Liver (tissue), 9 donors: Measurements from ENCODE around the gene ABHD10. TPM values are rescaled to one million over a fixed set of nuclear protein-coding genes. Genes with fewer than 3 reads are reported as not detected.

Source experiments
- DNase-seq: peaks from one replicate; pipeline ENCODE4 v3.0.0-alpha.2; 2017; ENCODE audit warnings: low spot score
- H3K27ac ChIP-seq, 2 donors: one replicate each; pipeline ENCODE4 v1.7.0; 2013; ENCODE audit warnings: inconsistent platforms in 2 of 2, low read length in 2 of 2, control low read depth in 1 of 2, low read depth in 1 of 2, mild to moderate bottlenecking in 1 of 2
- H3K27me3 ChIP-seq, 4 donors: one replicate each; pipeline versions ENCODE4 v1.6.1 to v1.7.0; 2013; ENCODE audit warnings: low read length in 3 of 4, inconsistent platforms in 1 of 4, mild to moderate bottlenecking in 1 of 4, moderate library complexity in 1 of 4; ENCODE audit not compliant: control insufficient read depth in 4 of 4, insufficient read depth in 4 of 4
- H3K36me3 ChIP-seq, 4 donors: one replicate each; pipeline versions ENCODE4 v1.6.1 to v1.7.0; 2013; ENCODE audit warnings: low read length in 3 of 4, mild to moderate bottlenecking in 3 of 4, low read depth in 1 of 4, moderate library complexity in 1 of 4; ENCODE audit not compliant: control insufficient read depth in 4 of 4, insufficient read depth in 3 of 4
- H3K4me1 ChIP-seq, 4 donors: one replicate each; pipeline versions ENCODE4 v1.6.1 to v1.7.0; 2013; ENCODE audit warnings: low read length in 3 of 4, mild to moderate bottlenecking in 3 of 4, moderate library complexity in 1 of 4; ENCODE audit not compliant: control insufficient read depth in 4 of 4, insufficient read depth in 4 of 4
- H3K4me3 ChIP-seq, 3 donors: one replicate each; pipeline versions ENCODE4 v1.6.1 to v1.7.0; 2013; ENCODE audit warnings: low read length in 3 of 3, control low read depth in 1 of 3, low read depth in 1 of 3, mild to moderate bottlenecking in 1 of 3
- H3K9ac ChIP-seq, 2 donors: one replicate each; pipeline ENCODE4 v1.7.0; 2013; ENCODE audit warnings: low read length in 2 of 2, mild to moderate bottlenecking in 2 of 2, moderate library complexity in 2 of 2, control low read depth in 1 of 2, low read depth in 1 of 2
- H3K9me3 ChIP-seq, 4 donors: one replicate each; pipeline versions ENCODE4 v1.6.1 to v1.7.0; 2013; ENCODE audit warnings: low read length in 3 of 4; ENCODE audit not compliant: control insufficient read depth in 4 of 4
- EGR1 ChIP-seq, 2 donors: IDR thresholded peaks; 2 replicates each; pipeline ENCODE4 v1.6.1; 2016 to 2018; ENCODE audit warnings: antibody characterized with exemption in 2 of 2, low read depth in 2 of 2
- FOXA1 ChIP-seq: IDR thresholded peaks from 2 replicates; pipeline ENCODE4 v1.6.1; 2016; ENCODE audit warnings: antibody characterized with exemption
- FOXA2 ChIP-seq: IDR thresholded peaks from 2 replicates; pipeline ENCODE4 v1.6.1; 2016; ENCODE audit warnings: antibody characterized with exemption
- GABPA ChIP-seq, 2 donors: IDR thresholded peaks in 1 of 2; conservative IDR thresholded peaks in 1 of 2; 2 replicates each; pipeline ENCODE4 v1.6.1; 2016; ENCODE audit warnings: antibody characterized with exemption in 2 of 2, mild to moderate bottlenecking in 1 of 2, moderate library complexity in 1 of 2
- HNF4G ChIP-seq: IDR thresholded peaks from 2 replicates; pipeline ENCODE4 v1.6.1; 2016; ENCODE audit warnings: antibody characterized with exemption
- JUND ChIP-seq, 2 donors: IDR thresholded peaks; 2 replicates each; pipeline ENCODE4 v1.6.1; 2016; ENCODE audit warnings: antibody characterized with exemption in 2 of 2
- NR2F2 ChIP-seq: IDR thresholded peaks from 2 replicates; pipeline ENCODE4 v1.6.1; 2016; ENCODE audit warnings: antibody characterized with exemption
- RXRA ChIP-seq, 2 donors: IDR thresholded peaks; 2 replicates each; pipeline ENCODE4 v1.6.1; 2017 to 2018; ENCODE audit warnings: antibody characterized with exemption in 2 of 2, mild to moderate bottlenecking in 1 of 2
- SP1 ChIP-seq: IDR thresholded peaks from 2 replicates; pipeline ENCODE4 v1.6.1; 2018; ENCODE audit warnings: antibody characterized with exemption, mild to moderate bottlenecking
- TAF1 ChIP-seq: conservative IDR thresholded peaks from 2 replicates; pipeline ENCODE4 v1.6.1; 2016; ENCODE audit warnings: antibody characterized with exemption, mild to moderate bottlenecking
- YY1 ChIP-seq: IDR thresholded peaks from 2 replicates; pipeline ENCODE4 v1.6.1; 2016; ENCODE audit warnings: antibody characterized with exemption, mild to moderate bottlenecking
- WGBS: extraction: QIAGEN DNeasy Blood & Tissue Kit; methylation state at CpG from one replicate; pipeline ENCODE4 v1.1.7; 2013; 5-methylcytosine and 5-hydroxymethylcytosine counted together
- polyA plus RNA-seq, 2 donors: library from polyadenylated mRNA; stranded (reverse) in 1 of 2; unstranded in 1 of 2; fragments of 200-250 nt in 1 of 2; fragments of >200 nt in 1 of 2; fragmentation: Nextera tagmentation in 1 of 2; extraction: Ambion mirVana in 1 of 2; gene quantifications; one replicate each; pipeline versions ENCODE4 v1.2.1 to v1.2.3, GENCODE V29; 2013 to 2015
- total RNA-seq, 2 donors: library from RNA; depleted of rRNA; stranded (reverse); fragments of >200 nt; gene quantifications; one replicate each; pipeline ENCODE4 v1.2.3, GENCODE V29; 2014
- TF ChIP-seq, protein P1 (sequence below): IDR thresholded peaks from 2 replicates; pipeline ENCODE4 v1.6.1; 2016; ENCODE audit warnings: antibody characterized with exemption, mild to moderate bottlenecking
- TF ChIP-seq, protein P2 (sequence below): fragments of 150-350 bp; IDR thresholded peaks from 2 replicates; pipeline ENCODE4 v1.5.1; 2017; ENCODE audit warnings: improper control_type of control experiment, low read depth, low read length; ENCODE audit not compliant: missing input control
- TF ChIP-seq, protein P3 (sequence below): IDR thresholded peaks from 2 replicates; pipeline ENCODE4 v1.6.1; 2016; ENCODE audit warnings: antibody characterized with exemption
- TF ChIP-seq, protein P4 (sequence below): IDR thresholded peaks from 2 replicates; pipeline ENCODE4 v1.6.1; 2016; ENCODE audit warnings: antibody characterized with exemption
- donor health status: healthy.
- donor health status: healthy.
- donor health status: healthy.
- donor health status: healthy.
- donor health status: healthy.

Gene ABHD10
- total and polyA plus RNA-seq, 4 donors = 15.1 to 22.1 (median 18.9) TPM

DNA sequence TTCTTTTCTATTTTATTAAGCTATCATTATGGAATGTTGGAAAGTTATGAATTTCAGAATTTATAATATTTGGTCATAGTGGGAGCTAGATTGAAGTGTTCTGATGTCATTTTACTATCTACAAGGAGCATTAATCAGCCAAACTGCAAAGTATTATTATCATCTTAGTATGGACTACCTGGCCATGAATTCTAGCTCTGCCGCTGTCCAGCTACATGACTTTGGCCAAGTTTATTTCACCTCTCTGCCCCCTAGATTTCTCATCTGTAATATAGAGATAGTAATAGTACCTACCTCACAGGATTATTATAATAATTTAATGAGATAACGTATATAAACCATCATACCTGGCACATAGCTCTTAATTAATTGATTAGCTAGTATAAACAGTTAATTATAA lies 27.8 kb upstream of the ABHD10 start:
- TF ChIP-seq, protein P1, sequence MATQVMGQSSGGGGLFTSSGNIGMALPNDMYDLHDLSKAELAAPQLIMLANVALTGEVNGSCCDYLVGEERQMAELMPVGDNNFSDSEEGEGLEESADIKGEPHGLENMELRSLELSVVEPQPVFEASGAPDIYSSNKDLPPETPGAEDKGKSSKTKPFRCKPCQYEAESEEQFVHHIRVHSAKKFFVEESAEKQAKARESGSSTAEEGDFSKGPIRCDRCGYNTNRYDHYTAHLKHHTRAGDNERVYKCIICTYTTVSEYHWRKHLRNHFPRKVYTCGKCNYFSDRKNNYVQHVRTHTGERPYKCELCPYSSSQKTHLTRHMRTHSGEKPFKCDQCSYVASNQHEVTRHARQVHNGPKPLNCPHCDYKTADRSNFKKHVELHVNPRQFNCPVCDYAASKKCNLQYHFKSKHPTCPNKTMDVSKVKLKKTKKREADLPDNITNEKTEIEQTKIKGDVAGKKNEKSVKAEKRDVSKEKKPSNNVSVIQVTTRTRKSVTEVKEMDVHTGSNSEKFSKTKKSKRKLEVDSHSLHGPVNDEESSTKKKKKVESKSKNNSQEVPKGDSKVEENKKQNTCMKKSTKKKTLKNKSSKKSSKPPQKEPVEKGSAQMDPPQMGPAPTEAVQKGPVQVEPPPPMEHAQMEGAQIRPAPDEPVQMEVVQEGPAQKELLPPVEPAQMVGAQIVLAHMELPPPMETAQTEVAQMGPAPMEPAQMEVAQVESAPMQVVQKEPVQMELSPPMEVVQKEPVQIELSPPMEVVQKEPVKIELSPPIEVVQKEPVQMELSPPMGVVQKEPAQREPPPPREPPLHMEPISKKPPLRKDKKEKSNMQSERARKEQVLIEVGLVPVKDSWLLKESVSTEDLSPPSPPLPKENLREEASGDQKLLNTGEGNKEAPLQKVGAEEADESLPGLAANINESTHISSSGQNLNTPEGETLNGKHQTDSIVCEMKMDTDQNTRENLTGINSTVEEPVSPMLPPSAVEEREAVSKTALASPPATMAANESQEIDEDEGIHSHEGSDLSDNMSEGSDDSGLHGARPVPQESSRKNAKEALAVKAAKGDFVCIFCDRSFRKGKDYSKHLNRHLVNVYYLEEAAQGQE = peak; percentile 13
- no peak for TF ChIP-seq RXRA (IDR thresholded peaks at IDR 0.05)
- Histone ChIP-seq H3K9me3 (no peaks in the 10 kb centered on the region), H3K36me3 (peaks cover 4 to 33% (median 30%) of the 10 kb centered on the region in 4 donors), H3K4me3 (no peak overlapping the region), H3K9ac (no peak overlapping the region), H3K27me3 (no peaks in the 10 kb centered on the region), H3K4me1 (no peaks in the 10 kb centered on the region), H3K27ac (no peak overlapping the region)
- 95% methylated on average over 2 of the region's 2 CpGs for WGBS
- DNase-seq = no peak

DNA sequence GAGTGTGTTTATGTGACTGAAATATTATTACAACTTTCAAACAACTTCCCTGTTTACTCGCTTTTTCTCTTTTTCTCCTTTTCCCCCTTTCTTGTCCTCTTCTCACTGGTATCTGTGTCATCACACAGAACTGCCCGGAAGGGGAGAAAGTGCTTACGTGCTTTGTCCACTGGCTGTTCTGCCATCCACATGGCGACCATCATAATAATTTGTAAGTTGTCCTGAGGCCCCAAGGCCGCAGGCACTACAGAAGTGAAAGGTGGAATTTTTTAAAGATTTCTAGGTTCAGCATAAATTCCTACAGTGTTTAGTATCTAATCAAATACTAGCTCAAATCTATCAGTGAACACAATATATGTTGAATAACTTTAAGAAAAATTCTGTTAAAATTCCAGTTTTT lies 26.7 kb upstream of the ABHD10 start:
- 92% methylated on average over 5 of the region's 5 CpGs for WGBS
- no peak overlapping the region for H3K9ac ChIP-seq
- no peaks in the 10 kb centered on the region for H3K4me1 ChIP-seq
- no peak overlapping the region for H3K27ac ChIP-seq
- no peak for DNase-seq
- no peaks in the 10 kb centered on the region for H3K27me3 ChIP-seq
- peaks cover 4 to 33% (median 31%) of the 10 kb centered on the region in 4 donors for H3K36me3 ChIP-seq
- H3K9me3 ChIP-seq = no peaks in the 10 kb centered on the region
- TF ChIP-seq, protein P2, sequence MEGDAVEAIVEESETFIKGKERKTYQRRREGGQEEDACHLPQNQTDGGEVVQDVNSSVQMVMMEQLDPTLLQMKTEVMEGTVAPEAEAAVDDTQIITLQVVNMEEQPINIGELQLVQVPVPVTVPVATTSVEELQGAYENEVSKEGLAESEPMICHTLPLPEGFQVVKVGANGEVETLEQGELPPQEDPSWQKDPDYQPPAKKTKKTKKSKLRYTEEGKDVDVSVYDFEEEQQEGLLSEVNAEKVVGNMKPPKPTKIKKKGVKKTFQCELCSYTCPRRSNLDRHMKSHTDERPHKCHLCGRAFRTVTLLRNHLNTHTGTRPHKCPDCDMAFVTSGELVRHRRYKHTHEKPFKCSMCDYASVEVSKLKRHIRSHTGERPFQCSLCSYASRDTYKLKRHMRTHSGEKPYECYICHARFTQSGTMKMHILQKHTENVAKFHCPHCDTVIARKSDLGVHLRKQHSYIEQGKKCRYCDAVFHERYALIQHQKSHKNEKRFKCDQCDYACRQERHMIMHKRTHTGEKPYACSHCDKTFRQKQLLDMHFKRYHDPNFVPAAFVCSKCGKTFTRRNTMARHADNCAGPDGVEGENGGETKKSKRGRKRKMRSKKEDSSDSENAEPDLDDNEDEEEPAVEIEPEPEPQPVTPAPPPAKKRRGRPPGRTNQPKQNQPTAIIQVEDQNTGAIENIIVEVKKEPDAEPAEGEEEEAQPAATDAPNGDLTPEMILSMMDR = no peak
- TF ChIP-seq, protein P1 = no peak
- TF ChIP-seq HNF4G (no peak), NR2F2 (no peak), YY1 (no peak), EGR1 (IDR thresholded peaks at IDR 0.05; ENCODE audit: low read depth in 2 of 2) (no peak), FOXA2 (no peak), TAF1 (no peak), JUND (IDR thresholded peaks at IDR 0.05) (no peak), GABPA (IDR thresholded peaks at IDR 0.05 in 1 of 2, conservative IDR thresholded peaks at IDR 0.05 in 1 of 2) (no peak), SP1 (no peak), FOXA1 (no peak)
- TF ChIP-seq, protein P3, sequence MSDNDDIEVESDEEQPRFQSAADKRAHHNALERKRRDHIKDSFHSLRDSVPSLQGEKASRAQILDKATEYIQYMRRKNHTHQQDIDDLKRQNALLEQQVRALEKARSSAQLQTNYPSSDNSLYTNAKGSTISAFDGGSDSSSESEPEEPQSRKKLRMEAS = no peak
- TF ChIP-seq, protein P4, sequence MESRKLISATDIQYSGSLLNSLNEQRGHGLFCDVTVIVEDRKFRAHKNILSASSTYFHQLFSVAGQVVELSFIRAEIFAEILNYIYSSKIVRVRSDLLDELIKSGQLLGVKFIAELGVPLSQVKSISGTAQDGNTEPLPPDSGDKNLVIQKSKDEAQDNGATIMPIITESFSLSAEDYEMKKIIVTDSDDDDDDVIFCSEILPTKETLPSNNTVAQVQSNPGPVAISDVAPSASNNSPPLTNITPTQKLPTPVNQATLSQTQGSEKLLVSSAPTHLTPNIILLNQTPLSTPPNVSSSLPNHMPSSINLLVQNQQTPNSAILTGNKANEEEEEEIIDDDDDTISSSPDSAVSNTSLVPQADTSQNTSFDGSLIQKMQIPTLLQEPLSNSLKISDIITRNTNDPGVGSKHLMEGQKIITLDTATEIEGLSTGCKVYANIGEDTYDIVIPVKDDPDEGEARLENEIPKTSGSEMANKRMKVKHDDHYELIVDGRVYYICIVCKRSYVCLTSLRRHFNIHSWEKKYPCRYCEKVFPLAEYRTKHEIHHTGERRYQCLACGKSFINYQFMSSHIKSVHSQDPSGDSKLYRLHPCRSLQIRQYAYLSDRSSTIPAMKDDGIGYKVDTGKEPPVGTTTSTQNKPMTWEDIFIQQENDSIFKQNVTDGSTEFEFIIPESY = no peak
- H3K4me3 ChIP-seq = no peak overlapping the region
